HL-60 (cell line): Measurements from ENCODE around the gene SAFB2.
A peak's percentile ranks its signal among the peaks of the same experiment; 100 is the strongest.

Source experiments
- DNase-seq, 2 experiments: peaks; one replicate each; pipeline ENCODE4 v3.0.0-alpha.2; 2010 to 2020; ENCODE audit warnings: low read depth in 1 of 2, low spot score in 1 of 2
- H3K27ac ChIP-seq: fragments of 250-450 bp; sonication (Bioruptor Pico); replicated peaks from 2 replicates; pipeline ENCODE4 v1.5.1; 2020; ENCODE audit warnings: mild to moderate bottlenecking, moderate library complexity
- H3K27me3 ChIP-seq: fragments of 250-450 bp; sonication (Bioruptor Pico); 2 replicates; pipeline ENCODE4 v1.5.1; 2021; ENCODE audit warnings: mild to moderate bottlenecking, moderate library complexity; ENCODE audit not compliant: insufficient read depth, poor library complexity, severe bottlenecking
- H3K4me3 ChIP-seq: replicated peaks from 2 replicates; pipeline ENCODE4 v1.5.1; 2011; ENCODE audit warnings: mild to moderate bottlenecking, control low read depth, low read length; ENCODE audit not compliant: insufficient read depth
- CTCF ChIP-seq: IDR thresholded peaks from one replicate; pipeline ENCODE4 v1.5.1; 2011; ENCODE audit warnings: low read length, control low read depth, inconsistent platforms; ENCODE audit not compliant: insufficient read depth
- GABPA ChIP-seq: IDR thresholded peaks from 2 replicates; pipeline ENCODE4 v1.6.1; 2012; ENCODE audit warnings: low read depth
- POLR2AphosphoS5 ChIP-seq: IDR thresholded peaks from 2 replicates; pipeline ENCODE4 v1.6.1; 2012; ENCODE audit warnings: low read depth
- REST ChIP-seq: IDR thresholded peaks from 2 replicates; pipeline ENCODE4 v1.6.1; 2012; ENCODE audit warnings: low read depth; ENCODE audit not compliant: insufficient replicate concordance
- SPI1 ChIP-seq: IDR thresholded peaks from 2 replicates; pipeline ENCODE4 v1.6.1; 2012; ENCODE audit warnings: low read depth, mild to moderate bottlenecking, borderline replicate concordance

The SAFB2 gene

DNA sequence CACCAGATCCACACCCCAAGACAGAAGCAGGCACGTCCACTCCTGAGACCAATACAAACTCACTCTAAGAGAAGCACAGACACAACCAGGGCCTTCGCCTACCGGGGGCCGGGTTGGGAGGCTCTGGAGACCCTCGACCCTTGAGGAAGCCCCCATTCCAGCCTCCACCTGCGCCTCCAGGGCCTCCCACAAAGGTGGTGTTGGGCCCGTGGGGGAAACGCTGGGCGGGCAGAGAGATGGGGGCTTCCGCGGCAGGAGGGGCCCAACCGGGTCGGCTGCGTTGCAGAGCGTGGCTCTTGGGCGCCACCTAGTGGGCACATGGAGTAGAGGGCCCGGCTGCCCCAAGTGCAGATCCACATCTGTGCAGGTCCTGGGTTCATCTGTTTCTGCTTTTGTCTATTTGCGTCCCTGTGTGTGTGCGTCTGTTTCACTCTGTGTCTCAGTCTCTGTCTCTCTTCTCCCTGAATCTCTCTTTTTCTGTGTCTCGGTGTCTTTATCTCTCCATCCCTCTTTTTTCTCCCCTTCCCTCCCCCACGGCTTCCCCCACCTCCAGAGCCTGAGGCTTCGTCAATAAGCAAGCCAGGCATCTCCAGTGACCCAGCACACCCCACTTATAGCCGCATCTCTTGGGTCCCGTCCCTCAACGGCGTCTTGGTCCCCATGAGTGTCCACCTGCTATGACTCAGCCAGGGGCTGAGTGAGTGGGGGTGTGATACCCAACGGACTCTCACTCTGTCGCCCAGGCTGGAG, 44.3 kb downstream of the SAFB2 start:
- Histone ChIP-seq H3K4me3 (no peak overlapping the region), H3K27ac (no peak overlapping the region), H3K27me3 (no peaks in the 10 kb centered on the region)
- peak; percentile 23 to 58 for DNase-seq
- TF ChIP-seq GABPA, result no peak
- TF ChIP-seq CTCF, result peak; percentile 90
- no peak for TF ChIP-seq POLR2AphosphoS5
- TF ChIP-seq REST, result no peak

DNA sequence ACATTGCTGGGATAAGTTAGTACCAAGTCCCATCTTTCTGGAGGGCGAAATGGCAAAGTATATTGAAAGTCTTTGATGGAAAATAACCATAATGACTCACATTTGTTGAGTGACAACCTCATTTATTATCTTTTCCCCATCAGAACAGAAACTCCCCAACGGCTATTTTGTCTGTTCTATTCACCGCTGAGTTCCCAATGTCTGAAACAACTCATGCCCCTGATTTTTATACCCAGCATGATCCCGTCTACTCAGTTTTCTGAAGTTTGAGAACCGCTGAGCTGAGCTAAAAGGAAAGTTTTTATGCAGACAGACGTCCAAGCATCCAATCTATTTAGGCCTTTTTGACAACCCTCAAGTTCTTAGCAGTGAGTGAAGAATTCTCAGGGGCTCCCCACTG, 47.0 kb downstream of the SAFB2 start:
- Histone ChIP-seq H3K4me3 (no peak overlapping the region), H3K27me3 (no peaks in the 10 kb centered on the region), H3K27ac (no peak overlapping the region)
- TF ChIP-seq SPI1 (no peak), POLR2AphosphoS5 (no peak), GABPA (no peak), CTCF (no peak), REST (no peak)
- no peak for DNase-seq

DNA sequence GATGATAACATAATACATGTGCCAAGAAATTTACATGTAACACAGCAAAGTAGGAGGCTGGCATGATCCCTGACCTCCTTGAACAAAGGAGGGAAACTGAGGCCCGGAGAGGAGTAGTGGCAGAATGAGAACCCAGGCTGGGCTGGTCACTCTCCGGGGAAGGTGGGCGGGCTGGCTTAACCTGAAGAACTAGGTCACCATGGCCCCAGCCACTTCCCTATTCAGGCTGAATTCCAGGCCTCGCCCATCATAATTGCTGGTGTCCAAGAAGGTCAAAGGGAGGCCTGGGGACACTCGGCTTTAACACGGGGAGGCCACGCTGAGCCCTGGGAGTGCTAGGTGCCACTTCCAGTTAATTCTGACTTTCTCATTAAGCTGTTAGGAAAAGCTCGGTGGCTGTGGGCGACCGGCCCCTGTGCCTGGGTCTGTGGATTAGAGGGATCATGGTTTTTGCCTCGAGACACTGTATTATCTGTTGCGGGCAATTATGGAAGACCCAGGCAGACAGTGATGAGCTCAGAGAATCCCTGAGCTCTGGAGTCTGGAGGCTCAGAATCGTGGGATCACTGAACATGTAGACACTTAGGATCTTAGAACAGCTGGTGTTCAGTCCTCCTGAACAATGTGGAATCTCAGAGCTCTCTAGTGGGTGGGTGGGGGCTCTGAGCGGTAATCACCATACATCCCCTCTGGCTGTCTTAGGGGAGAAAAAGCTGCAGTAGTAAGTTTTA, 49.9 kb downstream of the SAFB2 start:
- Histone ChIP-seq H3K27ac (no peak overlapping the region), H3K27me3 (no peaks in the 10 kb centered on the region), H3K4me3 (no peak overlapping the region)
- DNase-seq, result no peak
- TF ChIP-seq GABPA, result no peak

DNA sequence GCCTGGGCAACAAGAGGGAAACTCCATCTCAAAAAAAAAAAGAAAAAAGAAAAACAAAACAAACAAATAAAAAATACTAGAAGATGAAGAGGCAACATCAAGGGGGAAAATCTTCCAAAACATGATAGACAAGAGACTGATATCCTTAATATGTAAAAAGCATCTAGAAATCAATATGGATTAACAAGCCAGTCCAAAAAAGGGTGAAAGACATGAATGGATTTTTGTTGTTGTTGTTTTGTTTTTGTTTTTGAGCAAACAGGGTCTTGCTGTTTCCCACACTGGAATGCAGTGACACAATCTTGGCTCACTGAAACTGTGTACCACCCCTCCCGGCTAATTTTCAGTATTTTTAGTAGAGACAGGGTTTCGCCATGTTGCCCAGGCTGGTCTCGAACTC, 50.8 kb downstream of the SAFB2 start:
- TF ChIP-seq CTCF (no peak), REST (no peak), POLR2AphosphoS5 (no peak), SPI1 (no peak), GABPA (no peak)

More for the DNA sequence above, 50.8 kb downstream of the SAFB2 start:
- H3K27ac ChIP-seq, result no peak overlapping the region
- no peaks in the 10 kb centered on the region for H3K27me3 ChIP-seq
- DNase-seq, result no peak
- H3K4me3 ChIP-seq, result no peak overlapping the region
